VCaP (cell line): ENCODE results near the gene NGEF.

Source experiments
- H3K27ac ChIP-seq: fragments of 450-650 bp; 2 replicates; pipeline ENCODE4 v1.5.1; 2017
- TF ChIP-seq, protein P1 (sequence below): fragments of 450-650 bp; conservative IDR thresholded peaks from 2 replicates; pipeline ENCODE4 v1.5.1; 2017; ENCODE audit warnings: mild to moderate bottlenecking, moderate library complexity

The NGEF gene

DNA sequence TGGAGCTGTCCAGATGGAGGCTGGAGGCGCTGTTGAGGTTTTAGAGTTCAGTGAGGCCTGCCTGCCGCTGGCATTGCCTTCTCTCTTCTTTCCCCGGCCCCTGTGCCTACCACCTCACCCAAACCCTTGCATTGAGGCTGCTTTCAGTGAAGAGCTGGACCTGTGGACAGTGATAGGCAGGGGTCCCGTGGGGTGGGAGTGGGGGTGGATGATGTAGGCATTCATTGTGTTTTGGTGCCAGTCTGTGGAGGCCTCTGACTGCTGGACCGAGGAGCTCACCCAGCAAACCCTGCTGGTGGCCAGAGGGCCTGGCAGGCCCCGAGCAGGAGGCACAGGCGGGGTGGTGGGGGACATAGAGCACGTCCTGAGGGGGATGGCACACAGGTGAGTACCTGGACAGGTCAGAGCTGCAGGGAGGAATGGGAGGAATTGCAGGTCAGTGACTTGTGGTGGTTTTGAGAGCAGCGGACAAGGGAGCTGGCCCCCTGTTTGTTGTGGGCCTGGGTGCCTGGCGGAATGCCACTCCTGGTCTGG lies 35.6 kb downstream of the NGEF start:
- TF ChIP-seq, protein P1, sequence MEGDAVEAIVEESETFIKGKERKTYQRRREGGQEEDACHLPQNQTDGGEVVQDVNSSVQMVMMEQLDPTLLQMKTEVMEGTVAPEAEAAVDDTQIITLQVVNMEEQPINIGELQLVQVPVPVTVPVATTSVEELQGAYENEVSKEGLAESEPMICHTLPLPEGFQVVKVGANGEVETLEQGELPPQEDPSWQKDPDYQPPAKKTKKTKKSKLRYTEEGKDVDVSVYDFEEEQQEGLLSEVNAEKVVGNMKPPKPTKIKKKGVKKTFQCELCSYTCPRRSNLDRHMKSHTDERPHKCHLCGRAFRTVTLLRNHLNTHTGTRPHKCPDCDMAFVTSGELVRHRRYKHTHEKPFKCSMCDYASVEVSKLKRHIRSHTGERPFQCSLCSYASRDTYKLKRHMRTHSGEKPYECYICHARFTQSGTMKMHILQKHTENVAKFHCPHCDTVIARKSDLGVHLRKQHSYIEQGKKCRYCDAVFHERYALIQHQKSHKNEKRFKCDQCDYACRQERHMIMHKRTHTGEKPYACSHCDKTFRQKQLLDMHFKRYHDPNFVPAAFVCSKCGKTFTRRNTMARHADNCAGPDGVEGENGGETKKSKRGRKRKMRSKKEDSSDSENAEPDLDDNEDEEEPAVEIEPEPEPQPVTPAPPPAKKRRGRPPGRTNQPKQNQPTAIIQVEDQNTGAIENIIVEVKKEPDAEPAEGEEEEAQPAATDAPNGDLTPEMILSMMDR, result no peak
- H3K27ac ChIP-seq, result no peak overlapping the region

DNA sequence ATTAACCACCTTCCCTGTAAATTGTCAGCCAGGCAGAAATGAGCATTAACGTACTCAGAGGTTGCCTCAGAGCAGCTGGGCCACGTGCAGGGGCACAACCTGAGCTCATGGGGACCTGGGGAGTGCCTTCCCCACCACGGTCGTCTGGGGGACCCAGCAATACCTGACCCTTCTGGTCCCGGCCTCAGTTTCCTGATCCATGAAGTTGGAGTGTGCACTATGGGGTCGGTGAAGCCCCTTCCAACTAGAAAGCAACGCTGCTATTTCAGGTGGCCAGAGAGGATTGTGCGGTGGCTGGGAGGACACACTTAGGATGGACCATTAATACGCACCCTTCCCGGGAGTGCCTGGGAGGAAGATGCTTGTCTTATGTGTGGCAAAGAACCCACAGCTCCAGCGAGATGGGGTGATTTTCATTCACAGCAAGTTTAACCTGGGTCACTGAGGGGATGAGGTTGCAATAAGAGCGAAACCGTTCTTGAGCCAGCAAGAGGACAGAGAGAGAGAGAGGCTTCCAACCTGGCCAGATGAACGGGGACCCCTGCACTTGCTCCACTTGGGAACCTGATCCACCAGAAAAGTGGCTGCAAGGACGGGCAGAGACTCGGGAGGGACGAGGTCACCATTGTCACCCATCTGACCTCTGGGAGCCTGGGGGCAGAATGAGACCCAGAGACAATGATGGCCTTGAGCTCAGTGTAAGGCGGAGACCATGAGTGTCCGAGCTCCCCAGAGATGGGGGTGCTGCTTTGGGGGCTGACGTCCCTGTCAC lies 36.2 kb downstream of the NGEF start:
- no peak overlapping the region for H3K27ac ChIP-seq
- TF ChIP-seq, protein P1, result no peak

DNA sequence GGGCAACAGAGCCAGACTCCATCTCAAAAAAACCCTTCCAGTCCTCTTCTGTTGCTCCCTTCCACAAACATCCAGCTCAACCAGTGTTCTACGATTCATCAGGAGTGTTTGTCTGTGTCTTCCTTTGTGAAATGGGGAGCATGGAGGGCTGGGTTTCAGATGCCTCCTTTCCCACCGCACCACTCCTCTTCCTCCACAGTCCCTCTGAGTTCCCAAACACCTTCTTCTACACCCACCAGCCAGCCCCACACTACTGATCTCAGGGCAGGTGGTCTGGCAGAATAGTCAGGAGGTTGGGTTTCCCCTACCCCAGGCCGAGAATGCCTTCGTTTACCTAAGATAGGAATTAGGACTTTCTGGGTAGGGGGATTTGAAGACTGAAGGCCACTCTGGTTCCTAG lies 36.9 kb downstream of the NGEF start:
- TF ChIP-seq, protein P1, result no peak
- H3K27ac ChIP-seq, result no peak overlapping the region

GRCh38 chr2:232974396-232974795 lies 38.7 kb downstream of the NGEF start:
- TF ChIP-seq, protein P1, result no peak
- H3K27ac ChIP-seq, result no peak overlapping the region

- no peak overlapping the region for H3K27ac ChIP-seq
- TF ChIP-seq, protein P1, result no peak
Measured at GRCh38 chr2:232973796-232974195, 39.3 kb downstream of the NGEF start.

- H3K27ac ChIP-seq, result no peak overlapping the region
- TF ChIP-seq, protein P1, result no peak
Measured at GRCh38 chr2:232973011-232973735, 39.9 kb downstream of the NGEF start.

- TF ChIP-seq, protein P1, result no peak
- no peak overlapping the region for H3K27ac ChIP-seq
Measured at GRCh38 chr2:232971744-232972143, 41.3 kb downstream of the NGEF start.
